Erythroblast (primary cell): ENCODE data around the gene REL.

Experiments used
- GATA1 ChIP-seq: IDR thresholded peaks from 2 replicates; pipeline ENCODE4 v1.6.1; 2011; ENCODE audit warnings: low read depth, mild to moderate bottlenecking, control low read depth, low read length, moderate library complexity
- POLR2A ChIP-seq: IDR thresholded peaks from 2 replicates; pipeline ENCODE4 v1.6.1; 2011; ENCODE audit warnings: mild to moderate bottlenecking, low read length

- no peak for TF ChIP-seq POLR2A
- no peak for TF ChIP-seq GATA1
Measured at GRCh38 chr2:60958361-60958760, 77.0 kb downstream of the REL start.
